GM19043 (cell line): ENCODE measurements around the gene AUTS2.

Experiments
- ATAC-seq: cut with Tn5 transposase; IDR thresholded peaks from one replicate; pipeline ENCODE4 v1.9.1; 2021; ENCODE audit warnings: low read depth; ENCODE audit not compliant: unreplicated experiment

AUTS2 gene

DNA sequence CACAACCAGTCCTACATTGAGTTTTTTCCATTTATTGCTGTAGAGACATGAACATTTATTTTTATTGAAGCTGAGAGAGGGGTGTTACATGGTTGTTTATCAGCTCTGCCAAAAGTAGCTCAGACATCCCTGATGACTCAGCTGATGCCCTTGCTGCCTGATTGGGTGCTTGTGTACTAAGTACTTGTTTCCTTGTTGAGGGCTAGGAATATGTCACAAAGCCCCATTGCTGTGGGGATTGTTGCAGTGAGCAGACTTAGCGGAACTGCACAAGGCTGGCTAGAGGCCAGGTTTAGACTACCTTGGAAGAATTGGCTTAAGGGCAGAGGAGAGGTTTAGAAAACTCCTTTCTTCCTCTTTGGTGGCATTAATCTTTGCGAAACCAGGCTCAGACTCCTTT, 110.6 kb downstream of the AUTS2 start:
- no peak for ATAC-seq

GRCh38 chr7:69710768-69711438, 112.6 kb downstream of the AUTS2 start:
- ATAC-seq: no peak

- ATAC-seq: peak; percentile 57
Measured at GRCh38 chr7:69714886-69715576, 116.8 kb downstream of the AUTS2 start.

DNA sequence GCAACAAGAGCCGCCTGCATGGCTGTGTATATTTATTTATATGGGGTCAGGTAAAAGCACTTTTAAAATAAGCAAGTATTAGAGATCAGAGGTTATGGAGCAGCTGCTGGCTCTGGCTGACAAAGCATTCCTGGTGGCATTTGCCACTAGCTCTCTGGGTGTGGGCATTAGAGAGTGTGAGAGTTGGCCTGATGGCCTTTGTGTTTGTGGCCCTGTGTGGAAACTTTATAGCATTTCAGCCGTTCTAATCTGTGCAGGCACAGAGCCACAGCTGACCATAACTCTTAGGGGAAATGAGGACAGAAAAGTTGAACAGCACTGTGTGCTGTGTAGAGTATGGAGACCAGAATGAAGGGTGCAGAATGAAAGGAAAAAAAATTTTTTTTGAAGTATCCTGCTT, 118.9 kb downstream of the AUTS2 start:
- ATAC-seq: no peak

- no peak for ATAC-seq
Measured at GRCh38 chr7:69719717-69720116, 121.4 kb downstream of the AUTS2 start.

DNA sequence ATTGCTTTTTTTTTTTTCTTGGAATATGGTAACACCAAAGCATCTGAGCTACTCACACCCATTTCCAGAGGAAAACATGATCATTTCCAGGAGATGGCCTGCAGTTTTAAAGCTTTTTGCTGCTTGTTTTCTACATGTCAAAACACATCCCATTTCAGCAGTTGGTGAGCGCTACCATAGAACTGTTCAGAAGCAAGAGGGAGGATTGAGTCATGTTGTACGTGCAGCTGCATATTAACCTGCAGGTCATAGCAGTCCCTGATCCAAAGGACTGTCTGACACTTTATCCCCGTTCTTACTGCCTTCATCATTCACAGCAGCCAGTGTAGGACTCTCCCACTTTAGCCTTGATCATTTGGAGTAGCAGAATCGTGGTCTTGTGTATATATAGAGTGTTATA, 124.6 kb downstream of the AUTS2 start:
- ATAC-seq: no peak

- no peak for ATAC-seq
Measured at GRCh38 chr7:69723663-69724062, 125.4 kb downstream of the AUTS2 start.

DNA sequence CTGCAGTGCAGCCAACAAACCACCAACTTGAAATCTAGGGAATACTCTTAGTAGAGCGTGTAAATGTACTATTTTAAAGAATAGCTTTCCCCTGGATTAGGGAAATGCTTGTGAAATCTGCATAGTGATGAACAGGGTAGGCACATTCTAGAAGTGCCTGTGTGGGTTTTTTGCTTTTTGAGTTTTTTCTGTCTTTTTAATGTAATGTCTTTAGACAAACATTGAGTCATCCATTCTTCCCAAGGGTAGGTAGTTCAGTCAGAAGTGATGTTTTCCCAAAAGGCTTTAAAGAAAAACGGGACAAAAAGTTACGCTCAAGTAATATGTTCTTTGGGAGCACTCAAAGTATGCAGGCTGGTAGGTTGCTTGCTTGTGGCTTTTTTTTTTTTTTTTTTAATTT, 130.0 kb downstream of the AUTS2 start:
- ATAC-seq: no peak

DNA sequence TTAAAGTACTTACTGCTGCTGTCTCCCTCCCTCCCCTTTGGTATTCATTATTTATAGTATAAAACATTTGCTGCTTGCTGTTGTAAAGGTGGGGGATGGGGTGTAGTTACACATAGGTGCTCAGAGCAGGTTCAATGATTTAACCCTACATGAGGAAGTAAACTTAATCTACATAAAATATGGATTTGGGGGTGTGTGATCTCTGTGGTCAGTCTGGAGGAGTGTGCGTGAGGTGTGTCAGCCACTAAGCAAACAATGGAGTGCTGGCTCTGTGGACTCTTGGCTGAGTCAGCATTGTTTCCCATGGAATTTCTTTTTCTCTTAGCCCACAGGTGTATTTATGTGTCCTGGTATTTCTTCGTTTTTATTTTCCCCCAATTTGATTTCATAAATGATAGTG, 133.9 kb downstream of the AUTS2 start:
- ATAC-seq: no peak

DNA sequence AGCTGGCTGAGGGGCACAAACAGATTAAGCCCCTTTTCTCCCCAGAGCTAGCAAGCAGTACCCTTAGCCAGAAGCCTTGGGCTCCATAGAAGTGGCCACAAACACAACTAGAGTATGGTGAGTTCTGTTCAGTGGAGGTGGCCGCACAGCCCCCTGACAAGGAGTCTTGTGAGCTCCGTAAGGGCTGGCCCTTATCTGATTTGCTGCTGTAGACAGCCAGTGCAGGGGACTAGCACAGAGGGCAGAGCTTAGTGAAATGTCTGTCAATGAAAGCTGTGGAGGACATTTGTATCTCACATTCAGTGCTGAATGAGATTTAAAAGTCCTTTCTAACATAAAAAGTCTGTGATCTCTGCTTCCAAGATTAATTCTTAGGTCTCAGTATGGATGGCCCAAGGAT, 137.3 kb downstream of the AUTS2 start:
- ATAC-seq: no peak

- ATAC-seq: no peak
Measured at GRCh38 chr7:69736126-69736810, 138.0 kb downstream of the AUTS2 start.

DNA sequence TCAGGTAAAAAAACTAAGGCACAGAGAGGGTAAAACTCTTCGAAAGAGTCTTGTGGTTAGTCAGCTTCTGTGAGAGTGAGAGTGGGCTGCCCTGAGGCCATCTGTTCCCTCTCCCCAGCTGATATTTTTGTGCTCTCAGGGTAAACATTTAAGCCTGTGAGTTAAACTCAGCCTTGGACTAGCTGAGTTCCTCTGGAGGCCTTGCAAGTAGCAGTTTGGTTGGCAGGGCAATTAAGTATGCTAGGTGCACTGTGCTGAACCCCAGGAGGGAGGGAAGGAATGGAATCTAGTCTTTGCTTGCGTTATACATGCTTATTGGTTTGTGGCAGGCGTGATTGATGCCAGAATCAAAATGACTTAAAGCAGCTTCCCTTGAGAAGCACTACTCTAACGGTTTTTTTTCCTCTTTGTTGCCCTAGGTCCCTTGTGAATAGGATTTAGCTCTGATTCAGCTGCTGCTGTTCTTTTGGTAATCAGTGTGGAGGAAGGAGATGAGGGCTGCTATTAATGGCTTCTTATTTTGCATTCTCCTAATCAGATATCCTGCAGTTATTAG, 140.2 kb downstream of the AUTS2 start:
- ATAC-seq: peak; percentile 65

- peak; percentile 60 for ATAC-seq
Measured at GRCh38 chr7:69739190-69739589, 140.9 kb downstream of the AUTS2 start.

DNA sequence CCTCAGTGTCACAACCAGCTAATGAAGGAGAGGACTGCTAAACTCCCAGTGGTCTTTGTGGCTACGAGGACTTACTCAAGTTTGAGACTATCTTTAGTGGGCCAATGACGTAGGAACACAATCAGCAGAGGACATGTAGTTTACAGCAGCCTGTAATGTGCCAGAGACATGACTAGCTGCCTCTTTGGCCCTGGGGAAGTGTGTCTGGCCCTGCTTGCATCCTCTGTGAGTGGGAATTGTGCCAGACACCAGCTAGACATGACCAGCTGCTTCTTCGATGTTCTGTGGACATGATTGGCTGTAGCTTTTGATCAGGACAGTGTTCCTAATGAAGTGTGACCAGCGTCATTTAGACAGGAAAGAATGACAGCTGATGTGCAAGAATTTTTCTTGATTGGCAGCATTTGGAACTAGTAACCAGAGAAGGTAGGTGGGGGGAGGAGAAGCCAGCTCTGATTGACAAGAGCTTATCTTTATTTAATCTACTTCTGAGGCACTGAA, 141.7 kb downstream of the AUTS2 start:
- peak; percentile 36 for ATAC-seq

DNA sequence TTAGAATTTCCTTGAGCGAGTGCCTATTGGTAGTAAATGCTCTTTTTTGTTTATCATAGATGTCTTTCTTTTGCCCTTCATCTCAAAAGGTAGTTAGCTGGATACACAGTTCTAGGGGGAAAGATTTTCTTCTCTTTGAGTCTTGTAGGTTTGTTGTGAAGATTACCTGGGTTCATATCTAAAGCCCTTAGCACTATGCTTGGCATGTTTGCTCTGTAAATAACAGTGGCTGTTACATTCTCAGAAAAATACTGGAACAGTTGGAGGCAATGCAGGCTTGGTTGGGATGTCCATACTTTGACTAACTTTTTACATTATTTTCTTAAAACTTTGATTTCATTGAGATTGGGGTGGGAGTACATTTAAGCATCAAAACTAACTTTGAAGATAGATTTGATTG, 144.0 kb downstream of the AUTS2 start:
- ATAC-seq: no peak

GRCh38 chr7:69743436-69743835, 145.2 kb downstream of the AUTS2 start:
- ATAC-seq: no peak

DNA sequence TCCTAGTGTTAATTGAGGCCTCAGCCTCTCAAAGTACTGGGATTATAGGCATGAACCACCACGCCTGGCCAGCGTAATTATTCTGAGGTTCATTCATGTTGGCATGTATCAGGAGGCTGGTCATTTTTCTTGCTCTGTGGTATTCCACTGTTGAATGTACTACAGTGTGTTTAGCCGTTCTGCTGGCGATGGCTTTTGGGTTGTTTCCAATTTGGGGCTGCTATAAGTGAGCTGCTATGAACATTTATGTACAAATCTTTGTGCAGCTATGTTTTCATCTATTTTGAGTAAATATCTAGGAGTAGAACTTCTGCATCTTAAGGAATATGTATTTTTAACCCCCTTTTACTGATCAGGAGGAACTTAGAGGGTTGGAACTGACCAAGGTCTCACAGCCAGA, 145.8 kb downstream of the AUTS2 start:
- ATAC-seq: no peak

DNA sequence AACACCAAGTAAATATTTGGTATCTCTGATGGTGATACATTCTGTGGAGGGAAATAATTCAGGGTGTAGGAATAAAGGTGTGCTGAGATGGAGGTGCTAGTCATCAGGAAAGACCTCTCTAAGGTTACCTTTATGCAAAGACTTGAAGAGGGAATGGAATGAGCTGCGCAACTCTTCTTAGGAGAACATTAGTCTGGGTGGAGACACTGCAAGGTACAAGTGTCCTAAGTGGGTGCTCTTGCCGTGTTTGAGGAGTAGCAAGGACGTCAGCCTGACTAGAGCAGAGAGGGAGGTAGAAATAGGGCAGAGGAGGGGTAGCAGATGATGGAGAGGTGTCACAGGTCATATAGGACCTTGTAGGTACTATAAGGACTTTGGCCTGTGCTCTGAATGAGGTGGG, 148.1 kb downstream of the AUTS2 start:
- ATAC-seq: no peak

- no peak for ATAC-seq
Measured at GRCh38 chr7:69747144-69747543, 148.9 kb downstream of the AUTS2 start.

GRCh38 chr7:69748530-69748929, 150.3 kb downstream of the AUTS2 start:
- ATAC-seq: no peak

DNA sequence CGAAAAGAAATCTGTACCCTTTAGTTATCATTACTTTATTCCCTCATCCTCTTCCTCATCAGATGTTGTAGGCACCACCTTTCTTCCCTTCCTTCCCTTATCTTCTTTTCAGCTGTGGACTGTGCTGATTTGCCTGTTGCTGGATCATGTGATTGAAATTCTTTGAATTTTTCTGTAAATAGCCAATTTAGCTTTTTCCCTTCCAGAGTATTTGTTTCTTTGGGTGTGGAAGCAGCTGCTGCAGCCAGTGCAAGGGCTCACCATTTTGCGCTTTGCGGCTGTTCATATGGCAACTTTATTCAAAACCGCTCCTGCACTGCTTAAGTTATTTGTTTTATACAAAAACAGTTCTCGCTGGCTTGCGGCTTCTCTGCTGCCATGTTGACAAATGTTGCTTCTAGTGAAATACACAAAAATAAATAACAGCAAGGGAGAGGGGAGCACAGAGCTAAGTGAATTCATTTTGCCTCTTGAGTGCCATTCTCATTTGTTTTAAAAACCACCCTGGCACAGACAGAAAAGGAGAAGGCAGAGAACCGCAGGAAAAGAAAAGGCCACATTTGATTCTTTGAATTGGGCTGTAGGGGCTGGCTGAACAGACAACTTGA, 151.2 kb downstream of the AUTS2 start:
- no peak for ATAC-seq
